ENCODE measurements around the gene SRSF7. TPM values are rescaled to one million over a fixed set of nuclear protein-coding genes. Genes with fewer than 3 reads are reported as not detected.
"Not testable (repeated sequence)": the region's sequence is repeated elsewhere in the genome, so short reads cannot be mapped to it uniquely, and the experiment has no call there.

SRSF7 gene
- total RNA-seq, 1 donor from 2014 or later, result 50.5 TPM

GRCh38 chr2:38704664-38705063 is 46.5 kb downstream of the SRSF7 start:
- no peaks in the 10 kb centered on the region for H3K36me3 ChIP-seq
- no peak overlapping the region for H3K4me3 ChIP-seq
- H3K27ac ChIP-seq (replicated peaks), result no peak overlapping the region
- H3K4me1 ChIP-seq, result no peaks in the 10 kb centered on the region
- no peaks in the 10 kb centered on the region for H3K27me3 ChIP-seq (ENCODE audit: low read depth)
- no peak for DNase-seq
- intact Hi-C loops (cut with micrococcal nuclease), result no loop called here
- no peak for TF ChIP-seq CTCF (IDR thresholded peaks at IDR 0.05; ENCODE audit: borderline replicate concordance)
- H3K9me3 ChIP-seq (replicated peaks), result no peaks in the 10 kb centered on the region

- intact Hi-C loops (cut with micrococcal nuclease); H3K27me3 ChIP-seq (ENCODE audit: low read depth); H3K27ac ChIP-seq (replicated peaks); H3K4me1 ChIP-seq; H3K4me3 ChIP-seq; H3K9me3 ChIP-seq (replicated peaks); H3K36me3 ChIP-seq; DNase-seq: not testable (repeated sequence)
Observed at GRCh38 chr2:38703336-38703735, 47.8 kb downstream of the SRSF7 start.

- Histone ChIP-seq H3K9me3 (replicated peaks) (no peaks in the 10 kb centered on the region), H3K27me3 (ENCODE audit: low read depth) (no peaks in the 10 kb centered on the region), H3K27ac (replicated peaks) (no peak overlapping the region), H3K4me1 (no peaks in the 10 kb centered on the region), H3K4me3 (no peak overlapping the region), H3K36me3 (no peaks in the 10 kb centered on the region)
- TF ChIP-seq CTCF (IDR thresholded peaks at IDR 0.05; ENCODE audit: borderline replicate concordance), result no peak
- DNase-seq, result no peak
- intact Hi-C loops (cut with micrococcal nuclease), result no loop called here
Observed at GRCh38 chr2:38702413-38702812, 48.7 kb downstream of the SRSF7 start.

- no peak overlapping the region for H3K4me3 ChIP-seq
- H3K27ac ChIP-seq (replicated peaks), result no peak overlapping the region
- no peaks in the 10 kb centered on the region for H3K27me3 ChIP-seq (ENCODE audit: low read depth)
- intact Hi-C loops (cut with micrococcal nuclease), result no loop called here
- no peaks in the 10 kb centered on the region for H3K9me3 ChIP-seq (replicated peaks)
- no peaks in the 10 kb centered on the region for H3K4me1 ChIP-seq
- H3K36me3 ChIP-seq, result no peaks in the 10 kb centered on the region
- no peak for TF ChIP-seq CTCF (IDR thresholded peaks at IDR 0.05; ENCODE audit: borderline replicate concordance)
- DNase-seq, result no peak
Observed at GRCh38 chr2:38701542-38701941, 49.6 kb downstream of the SRSF7 start.

GRCh38 chr2:38700881-38701458 is 50.2 kb downstream of the SRSF7 start:
- Histone ChIP-seq H3K9me3 (replicated peaks) (no peaks in the 10 kb centered on the region), H3K27ac (replicated peaks) (no peak overlapping the region), H3K4me3 (no peak overlapping the region), H3K27me3 (ENCODE audit: low read depth) (no peaks in the 10 kb centered on the region), H3K36me3 (no peaks in the 10 kb centered on the region), H3K4me1 (no peaks in the 10 kb centered on the region)
- no peak for DNase-seq
- intact Hi-C loops (cut with micrococcal nuclease), result no loop called here
- TF ChIP-seq CTCF (IDR thresholded peaks at IDR 0.05; ENCODE audit: borderline replicate concordance), result no peak

- intact Hi-C loops (cut with micrococcal nuclease), result no loop called here
- H3K27ac ChIP-seq (replicated peaks), result no peak overlapping the region
- no peak for DNase-seq
Observed at GRCh38 chr2:38700113-38700785, 50.9 kb downstream of the SRSF7 start.

More at GRCh38 chr2:38700113-38700785, 50.9 kb downstream of the SRSF7 start:
- TF ChIP-seq CTCF (IDR thresholded peaks at IDR 0.05; ENCODE audit: borderline replicate concordance), result no peak
- Histone ChIP-seq H3K27me3 (ENCODE audit: low read depth) (no peaks in the 10 kb centered on the region), H3K4me3 (no peak overlapping the region), H3K4me1 (no peaks in the 10 kb centered on the region), H3K9me3 (replicated peaks) (no peaks in the 10 kb centered on the region), H3K36me3 (no peaks in the 10 kb centered on the region)
